Activated CD4-positive, alpha-beta T cell treated with anti-CD3 and anti-CD28 coated beads for 4 hours (primary cell): ENCODE results near the gene DROSHA.
"Not testable (repeated sequence)": the region's sequence is repeated elsewhere in the genome, so short reads cannot be mapped to it uniquely, and the experiment has no call there.

Experiments used
- DNase-seq, 2 donors: peaks; one replicate each; pipeline ENCODE4 v3.0.0-alpha.2; 2020

Gene DROSHA

DNA sequence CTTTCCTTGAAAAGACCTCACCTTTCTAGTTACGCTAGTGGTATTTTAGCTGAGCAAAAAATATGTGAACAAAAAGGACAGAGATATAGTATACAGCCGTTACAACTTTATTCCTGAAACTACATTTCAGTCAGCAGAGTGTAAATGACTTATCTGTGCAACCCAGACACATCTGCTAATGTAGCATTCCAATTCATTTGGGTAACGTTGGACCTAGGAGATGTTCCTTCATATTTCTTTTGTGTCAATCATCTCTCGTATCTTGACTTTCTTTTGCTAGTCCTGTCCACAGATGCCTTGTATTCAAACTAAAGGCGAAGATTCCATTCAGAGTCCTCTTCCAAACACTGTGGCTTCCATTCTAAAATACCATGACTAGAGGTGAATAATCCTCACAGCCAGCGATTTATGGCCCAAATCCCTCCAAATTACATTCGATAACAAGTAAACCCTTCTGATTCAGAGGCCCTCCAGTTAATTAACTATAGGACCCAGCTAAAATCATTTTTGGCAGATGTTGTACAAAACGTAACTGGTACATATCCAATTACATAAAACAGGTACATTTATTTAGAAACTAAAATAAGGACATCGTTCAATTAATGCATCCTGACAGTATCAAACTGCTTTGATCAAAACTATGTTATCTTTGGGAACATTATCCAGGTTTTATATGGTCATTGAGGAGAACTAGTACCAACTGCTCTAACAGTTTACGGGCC lies 155.7 kb downstream of the DROSHA start:
- DNase-seq = no peak

DNA sequence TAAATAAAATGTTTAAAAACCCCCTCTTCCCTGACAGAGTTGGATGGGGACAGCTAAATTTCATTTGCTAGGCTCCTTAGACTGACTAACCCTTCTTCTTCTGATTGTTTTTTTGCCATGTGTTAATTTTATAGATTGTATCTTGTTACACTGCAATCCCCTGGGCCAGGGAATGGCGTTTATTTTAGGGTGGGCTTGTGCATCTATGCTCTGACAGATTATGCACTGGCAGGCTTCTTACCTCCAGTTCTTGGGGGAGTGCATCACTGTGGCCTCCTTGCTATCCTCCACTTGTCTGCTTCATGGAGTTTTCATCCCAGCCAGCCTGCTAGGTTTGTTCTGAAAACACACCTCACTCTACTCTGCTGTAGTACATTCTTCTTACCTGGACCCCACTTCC lies 159.8 kb downstream of the DROSHA start:
- DNase-seq = no peak

DNA sequence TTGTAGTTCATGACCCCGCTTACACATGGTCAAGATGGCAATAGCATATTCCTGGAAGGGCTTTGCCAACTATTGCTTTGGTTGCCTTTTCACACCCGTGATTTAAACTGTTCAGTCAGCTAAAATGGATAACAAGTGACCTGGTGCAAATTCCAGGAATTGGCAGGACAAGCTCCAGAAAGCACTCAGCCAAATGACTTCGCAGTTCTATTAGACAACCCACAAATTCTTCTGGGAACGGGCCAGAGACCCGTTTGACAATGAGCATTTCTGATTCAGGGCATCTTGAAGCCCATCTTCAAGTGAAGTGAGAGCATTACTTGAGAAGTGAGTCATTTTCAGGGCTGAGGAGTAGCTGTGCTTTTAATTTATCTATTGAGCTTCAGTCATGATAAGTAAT lies 165.0 kb downstream of the DROSHA start:
- DNase-seq = no peak

DNA sequence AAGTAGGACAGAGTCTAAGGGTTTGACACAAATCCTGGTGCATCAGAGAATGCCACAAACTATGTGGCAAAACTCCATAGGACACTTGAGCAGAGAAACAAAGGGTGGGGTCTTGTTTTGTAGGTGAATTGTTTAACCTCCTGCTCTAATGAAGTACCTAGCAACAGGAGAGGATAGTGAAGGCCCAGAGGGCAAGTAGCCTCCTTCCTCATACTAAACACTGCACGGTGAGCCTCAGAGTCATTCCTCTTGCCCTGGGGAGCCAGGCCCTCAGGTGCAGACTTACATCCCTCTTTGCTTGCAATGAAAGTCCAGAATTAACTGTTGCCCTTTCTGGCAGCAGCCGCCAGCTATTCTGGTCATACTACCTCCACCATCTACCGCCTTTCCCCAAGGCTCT lies 166.1 kb downstream of the DROSHA start:
- no peak for DNase-seq

DNA sequence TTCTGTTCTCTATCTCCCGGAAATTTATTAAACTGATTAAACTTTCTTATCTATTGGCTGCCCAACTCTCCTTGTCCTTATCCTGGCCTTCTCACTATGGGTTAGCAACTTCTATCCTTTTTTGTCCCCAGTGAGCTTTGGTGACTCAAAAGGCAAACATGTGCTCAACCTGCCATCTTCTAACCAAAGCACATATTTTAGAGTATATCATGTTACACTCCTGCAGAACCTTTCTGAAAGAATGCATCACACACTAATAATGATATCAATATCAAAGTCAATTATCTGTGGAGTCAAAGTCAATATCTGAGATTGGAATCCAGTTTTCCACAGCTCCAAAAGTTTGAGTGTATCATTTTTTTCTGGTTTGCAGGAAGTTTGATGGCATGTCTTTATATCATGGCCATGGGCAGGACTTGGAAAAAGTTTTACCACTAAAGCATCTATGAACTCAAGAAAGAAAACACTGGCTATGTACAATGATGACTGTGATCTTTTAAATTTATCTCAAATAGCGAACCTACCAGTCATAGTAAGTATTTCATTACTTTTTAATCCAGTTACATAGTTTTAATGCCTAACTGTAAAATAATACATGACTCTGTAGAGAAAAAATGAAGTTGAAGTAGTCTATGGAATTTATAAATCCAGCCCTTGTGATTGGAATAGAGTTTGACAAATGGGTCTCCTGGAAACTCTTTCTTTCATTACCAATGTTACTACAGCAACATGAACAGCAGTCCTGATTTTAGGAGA lies 166.8 kb downstream of the DROSHA start:
- DNase-seq = no peak

DNA sequence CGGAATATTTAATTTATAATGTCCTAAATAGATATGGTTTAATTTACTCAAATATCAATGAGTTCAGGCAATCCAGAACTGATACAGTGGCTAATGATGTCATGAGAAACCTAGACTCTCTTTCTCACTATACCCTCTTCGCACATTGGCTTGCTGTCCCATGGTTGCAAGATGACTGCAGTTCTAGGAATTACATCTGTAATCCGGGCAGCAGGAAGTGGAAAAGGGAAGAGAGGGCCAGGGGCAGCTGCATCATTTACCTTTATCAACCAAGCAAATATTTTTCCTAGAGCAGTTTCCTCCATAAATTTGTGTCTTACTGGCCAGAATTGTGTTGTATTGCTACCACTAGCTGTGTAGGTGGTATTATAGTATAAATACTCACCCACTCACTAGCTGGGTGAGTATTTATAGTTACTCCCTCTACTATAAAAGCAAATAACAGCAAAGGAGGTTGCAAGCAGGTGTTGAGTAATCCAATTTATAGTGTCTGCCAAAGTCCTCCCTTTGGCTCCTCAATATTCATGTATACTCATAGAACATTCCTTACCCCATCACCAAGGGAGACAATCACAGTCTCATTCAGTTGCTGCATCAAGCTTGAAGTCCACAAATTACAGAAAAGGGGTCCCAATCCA lies 168.8 kb downstream of the DROSHA start:
- DNase-seq = no peak

DNA sequence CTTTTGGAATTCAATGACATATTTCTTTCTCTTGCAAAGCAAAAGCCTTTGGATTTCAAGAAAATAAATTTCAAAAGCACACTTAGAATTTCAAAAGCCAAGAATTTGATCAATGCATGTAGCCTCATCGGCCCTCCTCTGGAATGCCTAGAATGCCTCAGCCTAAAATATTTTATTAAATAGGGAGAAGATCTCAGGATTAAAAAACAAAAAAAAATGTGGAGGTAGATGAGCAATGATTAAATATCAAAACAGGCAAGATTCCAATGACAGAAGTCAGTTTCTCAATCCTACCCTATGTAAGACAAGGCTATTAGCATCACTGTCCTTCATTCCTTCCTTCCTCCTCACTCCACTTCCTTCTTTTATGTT lies 169.4 kb downstream of the DROSHA start:
- DNase-seq = no peak

DNA sequence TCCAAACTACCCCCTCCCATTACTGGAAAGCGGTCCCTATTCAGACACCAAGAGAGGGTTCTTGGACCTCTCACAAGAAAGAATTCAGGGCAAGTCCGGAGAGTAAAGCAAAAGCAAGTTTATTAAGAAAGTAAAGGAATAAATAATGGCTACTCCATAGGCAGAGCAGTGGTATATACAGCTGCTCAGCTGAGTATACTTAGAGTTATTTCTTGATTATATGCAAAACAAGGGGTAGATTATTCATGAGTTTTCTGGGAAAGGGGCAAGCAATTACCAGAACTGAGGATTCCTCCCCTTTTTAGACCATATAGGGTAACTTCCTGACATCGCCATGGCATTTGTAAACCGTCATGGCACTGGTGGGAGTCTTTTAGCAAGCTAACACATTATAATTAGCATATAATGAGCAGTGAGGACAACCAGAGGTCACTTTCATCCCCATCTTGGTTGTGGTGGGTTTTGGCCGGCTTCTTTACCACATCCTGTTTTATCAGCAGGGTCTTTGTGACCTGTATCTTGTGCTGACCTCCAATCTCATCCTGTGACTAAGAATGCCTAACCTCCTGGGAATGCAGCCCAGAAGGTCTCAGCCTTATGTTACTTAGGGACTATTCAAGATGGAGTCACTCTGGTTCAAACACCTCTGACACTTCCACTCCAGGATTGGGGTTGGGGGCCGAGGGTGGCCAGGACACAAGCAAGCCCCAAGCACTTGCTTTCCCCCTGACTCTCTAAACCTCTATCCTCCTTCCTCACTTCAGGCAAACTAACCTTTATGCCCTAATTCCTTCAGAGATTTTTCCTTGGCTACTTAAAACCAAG lies 170.0 kb downstream of the DROSHA start:
- not testable (repeated sequence) for DNase-seq

DNA sequence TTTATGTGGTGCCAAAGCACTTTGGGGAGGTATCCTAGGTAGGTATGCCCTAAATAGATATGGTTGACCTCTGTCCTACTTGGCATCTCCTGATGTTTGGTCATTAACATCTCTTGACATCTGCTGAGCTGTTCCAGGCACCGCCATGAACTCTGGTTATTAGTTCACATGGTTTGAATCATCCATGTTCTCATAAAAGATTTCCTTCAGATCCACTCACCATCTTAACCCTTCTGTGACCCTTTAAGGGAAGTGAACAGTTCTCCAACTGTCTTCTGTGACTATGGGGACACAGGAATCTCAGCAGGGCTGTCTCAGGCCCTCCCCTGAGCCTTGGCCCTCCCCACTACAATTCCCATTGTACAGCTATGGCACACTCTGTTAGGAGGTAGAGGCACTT lies 170.7 kb downstream of the DROSHA start:
- no peak for DNase-seq

DNA sequence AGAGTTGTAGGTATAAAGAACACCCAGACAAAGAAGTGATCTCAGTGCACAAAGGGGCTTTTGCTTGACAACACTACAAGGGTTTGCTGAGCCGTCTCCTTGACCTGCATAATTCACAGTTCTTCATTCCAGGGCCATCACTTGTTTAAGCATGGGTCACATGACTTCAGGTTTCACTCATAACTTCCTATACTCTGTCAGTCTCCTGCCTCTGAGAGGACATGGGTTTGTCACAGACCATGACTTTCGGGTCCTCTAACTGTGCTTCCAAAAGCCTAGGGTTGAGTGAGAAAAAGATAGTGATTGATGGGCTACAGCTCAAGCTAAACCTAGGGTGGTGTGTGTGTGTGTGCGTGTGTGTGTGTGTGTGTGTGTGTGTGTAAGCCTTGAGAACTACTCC lies 172.1 kb downstream of the DROSHA start:
- DNase-seq = no peak

DNA sequence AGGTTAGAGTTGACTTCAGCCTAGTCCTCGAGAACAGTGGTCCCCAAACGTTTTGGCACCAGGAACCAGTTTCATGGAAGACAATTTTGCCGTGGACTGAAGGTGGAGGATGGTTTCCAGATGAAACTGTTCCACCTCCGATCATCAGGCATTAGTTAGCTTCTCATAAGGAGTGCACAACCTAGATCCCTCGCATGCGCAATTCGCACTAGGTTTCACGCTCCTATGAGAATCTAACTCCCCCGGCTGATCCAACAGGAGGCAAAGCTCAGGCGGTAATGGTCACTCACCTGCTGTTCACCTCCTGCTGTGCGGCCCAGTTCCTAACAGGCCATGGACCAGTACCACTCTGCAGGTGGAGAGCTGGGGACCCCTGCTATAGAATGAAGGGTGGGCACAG lies 174.9 kb downstream of the DROSHA start:
- no peak for DNase-seq

DNA sequence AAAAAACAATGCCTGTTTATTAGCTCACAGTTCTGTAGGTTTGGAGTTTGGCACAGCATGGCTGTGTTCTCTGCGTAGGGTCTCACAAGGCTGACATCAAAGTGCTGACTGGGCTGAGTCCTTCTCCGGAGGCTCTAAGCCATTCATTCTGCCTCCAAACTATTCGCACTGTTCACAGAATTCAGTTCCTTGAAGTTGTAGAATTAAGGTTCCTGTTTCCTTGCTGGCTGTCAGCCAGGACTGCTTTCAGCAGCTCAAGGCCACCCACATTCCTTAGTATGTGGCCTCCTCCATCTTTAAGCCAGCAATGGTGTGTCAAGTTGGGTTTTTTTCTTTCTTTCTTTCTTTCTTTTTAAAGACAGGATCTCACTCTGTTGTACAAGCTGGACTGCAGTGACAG lies 176.6 kb downstream of the DROSHA start:
- no peak for DNase-seq
